Chondrocyte (in vitro differentiated cells): ENCODE measurements around the gene LRRC42. TPM values are rescaled to one million over a fixed set of nuclear protein-coding genes. Genes with fewer than 3 reads are reported as not detected.
"Not testable (repeated sequence)": the region's sequence is repeated elsewhere in the genome, so short reads cannot be mapped to it uniquely, and the experiment has no call there.

ENCODE experiments used
- DNase-seq: peaks from one replicate; pipeline ENCODE4 v3.0.0; 2021; ENCODE audit warnings: mixed read lengths, low spot score
- H3K27ac Mint-ChIP-seq: one replicate; pipeline ENCODE4 v1.8.0; 2021; ENCODE audit warnings: mild to moderate bottlenecking, moderate library complexity, mixed read lengths; ENCODE audit not compliant: unreplicated experiment
- H3K27me3 Mint-ChIP-seq: 2 replicates; pipeline ENCODE4 v1.8.0; 2021; ENCODE audit warnings: low read depth, mixed read lengths
- H3K36me3 Mint-ChIP-seq: 2 replicates; pipeline ENCODE4 v1.8.0; 2021; ENCODE audit warnings: low read depth, mixed read lengths
- H3K4me1 Mint-ChIP-seq: 2 replicates; pipeline ENCODE4 v1.8.0; 2021; ENCODE audit warnings: low read depth, mild to moderate bottlenecking, mixed read lengths
- H3K4me3 Mint-ChIP-seq: one replicate; pipeline ENCODE4 v1.8.0; 2021; ENCODE audit warnings: mild to moderate bottlenecking, moderate library complexity, mixed read lengths; ENCODE audit not compliant: unreplicated experiment
- H3K9me3 Mint-ChIP-seq: 2 replicates; pipeline ENCODE4 v1.8.0; 2021; ENCODE audit warnings: low read depth, mixed read lengths
- total RNA-seq: library from RNA; stranded (reverse); gene quantifications from 3 replicates; pipeline ENCODE4 v1.2.1, GENCODE V29; 2021
- TF ChIP-seq, protein P1 (sequence below): fragments of 200-600 bp; sonication (generic); IDR thresholded peaks from 2 replicates; pipeline ENCODE4 v1.5.0; 2021; ENCODE audit warnings: antibody characterized with exemption, mild to moderate bottlenecking, moderate library complexity

Gene LRRC42
- total RNA-seq, 1 donor from 2014 or later, result 37.6 TPM

DNA sequence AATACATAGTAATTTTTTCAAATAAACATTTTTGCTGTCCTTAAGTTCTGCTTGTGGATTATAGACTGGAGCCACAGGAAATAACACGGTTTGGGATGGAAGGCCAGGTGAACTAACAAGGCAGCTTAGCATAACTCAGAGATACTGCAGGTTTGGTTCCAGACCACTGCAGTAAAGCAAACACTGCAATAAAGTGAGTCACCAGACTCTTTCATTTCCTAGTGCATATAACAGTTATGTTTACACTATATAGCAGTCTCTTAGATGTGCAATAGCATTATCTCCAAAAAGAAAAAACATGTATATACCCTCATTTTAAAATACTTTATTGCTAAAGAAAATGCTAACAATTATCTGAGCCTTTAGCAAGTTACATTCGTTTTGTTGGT is 22.0 kb downstream of the LRRC42 start:
- Mint-ChIP-seq H3K27me3 (no peaks in the 10 kb centered on the region), H3K36me3 (peaks cover 40% of the 10 kb centered on the region), H3K4me3 (no peak overlapping the region), H3K4me1 (peaks cover 30% of the 10 kb centered on the region), H3K9me3 (no peaks in the 10 kb centered on the region), H3K27ac (no peak overlapping the region)
- DNase-seq, result no peak
- TF ChIP-seq, protein P1, sequence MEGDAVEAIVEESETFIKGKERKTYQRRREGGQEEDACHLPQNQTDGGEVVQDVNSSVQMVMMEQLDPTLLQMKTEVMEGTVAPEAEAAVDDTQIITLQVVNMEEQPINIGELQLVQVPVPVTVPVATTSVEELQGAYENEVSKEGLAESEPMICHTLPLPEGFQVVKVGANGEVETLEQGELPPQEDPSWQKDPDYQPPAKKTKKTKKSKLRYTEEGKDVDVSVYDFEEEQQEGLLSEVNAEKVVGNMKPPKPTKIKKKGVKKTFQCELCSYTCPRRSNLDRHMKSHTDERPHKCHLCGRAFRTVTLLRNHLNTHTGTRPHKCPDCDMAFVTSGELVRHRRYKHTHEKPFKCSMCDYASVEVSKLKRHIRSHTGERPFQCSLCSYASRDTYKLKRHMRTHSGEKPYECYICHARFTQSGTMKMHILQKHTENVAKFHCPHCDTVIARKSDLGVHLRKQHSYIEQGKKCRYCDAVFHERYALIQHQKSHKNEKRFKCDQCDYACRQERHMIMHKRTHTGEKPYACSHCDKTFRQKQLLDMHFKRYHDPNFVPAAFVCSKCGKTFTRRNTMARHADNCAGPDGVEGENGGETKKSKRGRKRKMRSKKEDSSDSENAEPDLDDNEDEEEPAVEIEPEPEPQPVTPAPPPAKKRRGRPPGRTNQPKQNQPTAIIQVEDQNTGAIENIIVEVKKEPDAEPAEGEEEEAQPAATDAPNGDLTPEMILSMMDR, result no peak

DNA sequence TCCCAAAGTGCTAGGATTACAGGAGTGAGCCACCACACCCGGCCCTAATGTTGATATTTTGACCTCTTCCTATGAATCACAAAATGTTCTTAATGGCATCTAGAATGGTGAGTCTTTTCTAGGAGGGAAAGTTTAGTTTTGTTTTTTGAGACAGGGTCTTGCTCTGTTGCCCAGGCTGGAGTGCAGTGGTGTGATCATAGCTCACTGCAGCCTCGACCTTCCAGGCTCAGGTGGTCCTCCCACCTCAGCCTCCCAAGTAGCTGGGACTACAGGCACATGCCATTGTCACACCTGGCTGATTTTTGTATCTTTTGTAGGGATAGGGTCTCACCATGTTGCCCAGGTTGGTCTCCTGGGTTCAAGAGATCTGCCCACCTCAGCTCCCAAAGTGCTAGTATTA is 23.2 kb downstream of the LRRC42 start:
- not testable (repeated sequence) for H3K9me3 Mint-ChIP-seq, DNase-seq, H3K27me3 Mint-ChIP-seq, H3K4me3 Mint-ChIP-seq, H3K27ac Mint-ChIP-seq
- peaks cover 36% of the 10 kb centered on the region for H3K36me3 Mint-ChIP-seq
- H3K4me1 Mint-ChIP-seq, result peaks cover 24% of the 10 kb centered on the region

DNA sequence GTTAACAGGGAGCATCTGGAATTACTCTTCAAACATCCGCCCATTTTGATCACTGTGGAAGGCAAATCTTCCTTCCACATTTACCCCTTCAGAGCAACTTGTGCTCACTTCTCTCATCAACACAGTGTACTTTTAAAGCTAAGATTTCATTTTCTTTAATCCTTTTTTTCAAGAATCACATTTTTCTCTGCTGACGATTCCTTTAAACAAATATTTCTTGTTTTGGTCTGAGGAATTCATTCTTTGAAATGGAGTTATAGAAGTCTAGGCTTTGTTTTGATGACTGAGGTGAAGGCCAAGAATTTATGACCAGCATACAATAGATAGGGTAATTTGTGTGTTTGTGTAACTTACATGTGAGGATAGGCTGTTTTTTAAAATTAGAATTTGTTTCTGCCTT is 25.6 kb downstream of the LRRC42 start:
- H3K27me3 Mint-ChIP-seq, result no peaks in the 10 kb centered on the region
- TF ChIP-seq, protein P1, result no peak
- peak overlapping the region; percentile 81 for H3K27ac Mint-ChIP-seq
- DNase-seq, result no peak
- H3K4me3 Mint-ChIP-seq, result no peak overlapping the region
- H3K9me3 Mint-ChIP-seq, result no peaks in the 10 kb centered on the region
- H3K4me1 Mint-ChIP-seq, result peaks cover 15% of the 10 kb centered on the region
- peaks cover 36% of the 10 kb centered on the region for H3K36me3 Mint-ChIP-seq

DNA sequence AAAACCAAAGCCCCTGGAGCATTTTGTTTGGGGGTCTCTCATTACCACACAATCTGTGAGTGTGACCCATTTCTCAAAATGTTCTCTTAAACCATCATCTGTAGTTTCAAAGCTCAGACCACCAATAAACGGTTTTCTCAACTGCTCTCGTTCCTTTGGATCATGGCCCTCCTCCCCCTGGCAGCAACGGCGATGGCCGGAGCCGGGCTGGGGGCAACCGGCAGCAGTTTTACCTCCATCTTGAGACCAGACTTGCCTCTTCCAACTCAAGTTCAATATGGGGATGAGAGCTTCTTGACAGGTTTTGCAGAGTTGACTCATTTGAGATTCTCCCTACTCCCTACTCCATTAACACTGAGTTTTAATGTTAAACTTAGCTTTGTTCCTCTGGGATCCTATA is 29.7 kb downstream of the LRRC42 start:
- H3K27ac Mint-ChIP-seq, result no peak overlapping the region
- H3K4me1 Mint-ChIP-seq, result peaks cover 7% of the 10 kb centered on the region
- no peak overlapping the region for H3K4me3 Mint-ChIP-seq
- no peaks in the 10 kb centered on the region for H3K27me3 Mint-ChIP-seq
- no peaks in the 10 kb centered on the region for H3K9me3 Mint-ChIP-seq
- TF ChIP-seq, protein P1, result no peak
- peaks cover 15% of the 10 kb centered on the region for H3K36me3 Mint-ChIP-seq
- DNase-seq, result no peak

DNA sequence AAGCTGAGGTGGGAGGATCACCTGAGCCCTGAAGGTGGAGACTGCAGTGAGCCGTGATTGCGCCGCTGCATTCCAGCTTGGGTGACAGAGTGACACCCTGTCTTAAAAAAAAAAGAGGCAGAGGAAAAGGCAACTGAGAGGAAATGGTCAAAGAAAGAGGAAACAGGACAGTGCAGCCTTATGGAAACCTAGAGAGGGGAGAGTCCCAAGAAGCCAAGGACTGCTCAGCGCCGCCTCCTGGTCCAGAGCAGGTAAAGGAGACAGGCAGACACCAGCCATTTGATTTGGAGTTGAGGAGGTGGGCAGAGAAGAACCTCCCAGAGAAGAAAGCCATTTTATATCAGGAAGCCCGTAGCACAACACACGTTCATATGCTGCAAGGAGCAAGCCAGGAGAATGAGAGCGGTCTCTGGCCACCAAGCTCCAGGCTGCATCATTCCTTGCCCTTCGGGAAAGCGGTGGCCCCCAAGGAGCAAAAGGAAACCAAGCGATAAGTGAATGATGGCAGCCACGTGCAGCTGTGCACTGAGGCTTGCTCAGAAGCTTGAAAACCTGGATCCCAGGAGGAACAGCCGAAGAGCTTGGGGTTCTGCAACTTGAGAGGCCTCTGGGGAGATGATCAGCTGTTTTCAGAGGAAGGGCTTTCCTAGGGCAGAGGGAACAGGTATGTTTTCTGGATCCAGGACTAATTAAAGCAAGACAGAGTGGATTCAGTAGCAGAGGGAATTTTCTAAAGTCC is 33.7 kb downstream of the LRRC42 start:
- H3K4me1 Mint-ChIP-seq, result peaks cover 10% of the 10 kb centered on the region
- H3K4me3 Mint-ChIP-seq, result no peak overlapping the region
- H3K27me3 Mint-ChIP-seq, result no peaks in the 10 kb centered on the region
- no peak for DNase-seq
- peaks cover 6% of the 10 kb centered on the region for H3K36me3 Mint-ChIP-seq
- H3K9me3 Mint-ChIP-seq, result no peaks in the 10 kb centered on the region
- TF ChIP-seq, protein P1, result no peak
- no peak overlapping the region for H3K27ac Mint-ChIP-seq

DNA sequence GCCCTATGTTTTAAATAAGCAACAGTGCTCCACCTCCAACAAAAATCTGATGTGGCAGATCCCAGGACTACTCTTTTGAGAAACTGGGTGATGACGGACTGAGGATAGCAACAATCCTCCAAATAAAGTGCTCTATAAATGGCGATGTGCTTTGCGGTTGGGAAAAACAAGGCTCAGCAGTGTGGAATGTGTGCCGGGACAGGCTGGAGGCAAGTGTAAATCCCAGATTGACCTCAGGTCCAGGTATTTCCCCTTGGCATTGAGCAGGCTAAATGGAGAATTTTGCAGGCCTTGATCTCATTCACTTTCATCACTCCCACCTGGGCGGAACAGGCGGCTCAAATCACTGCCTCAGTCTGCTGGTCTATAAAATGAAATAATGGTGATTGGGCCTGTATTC is 35.1 kb downstream of the LRRC42 start:
- no peaks in the 10 kb centered on the region for H3K36me3 Mint-ChIP-seq
- DNase-seq, result no peak
- peaks cover 10% of the 10 kb centered on the region for H3K4me1 Mint-ChIP-seq
- TF ChIP-seq, protein P1, result no peak
- no peak overlapping the region for H3K4me3 Mint-ChIP-seq
- H3K27me3 Mint-ChIP-seq, result no peaks in the 10 kb centered on the region
- no peaks in the 10 kb centered on the region for H3K9me3 Mint-ChIP-seq
- no peak overlapping the region for H3K27ac Mint-ChIP-seq
